Loucy (cell line): ENCODE measurements around the gene F12.
A peak's percentile ranks its signal among the peaks of the same experiment; 100 is the strongest.

Experiments
- H2AFZ ChIP-seq: fragments of 200-600 bp; sonication (generic); 2 replicates; pipeline ENCODE4 v1.6.0; 2016; ENCODE audit warnings: antibody characterized with exemption, mild to moderate bottlenecking, low read length, moderate library complexity
- H3F3A ChIP-seq: fragments of 200-600 bp; 2 replicates; pipeline ENCODE4 v1.6.0; 2016; ENCODE audit warnings: antibody characterized with exemption, low read depth, mild to moderate bottlenecking
- H3K27me3 ChIP-seq: fragments of 200-600 bp; sonication (generic); 2 replicates; pipeline ENCODE4 v1.6.1; 2014; ENCODE audit warnings: low read length, mild to moderate bottlenecking; ENCODE audit not compliant: insufficient read depth, poor library complexity, severe bottlenecking
- H3K36me3 ChIP-seq: fragments of 200-600 bp; sonication (generic); 2 replicates; pipeline ENCODE4 v1.6.1; 2016; ENCODE audit warnings: low read length; ENCODE audit not compliant: insufficient read depth
- H3K4me1 ChIP-seq: fragments of 200-600 bp; sonication (generic); 2 replicates; pipeline ENCODE4 v1.5.1; 2014; ENCODE audit warnings: low read length, mild to moderate bottlenecking; ENCODE audit not compliant: insufficient read depth, poor library complexity, severe bottlenecking
- H3K4me2 ChIP-seq: fragments of 200-600 bp; sonication (generic); 2 replicates; pipeline ENCODE4 v1.6.0; 2014; ENCODE audit warnings: antibody characterized with exemption, low read length, low read depth, mild to moderate bottlenecking; ENCODE audit not compliant: poor library complexity, severe bottlenecking
- H3K4me3 ChIP-seq: fragments of 200-600 bp; sonication (generic); 2 replicates; pipeline ENCODE4 v1.5.1; 2014; ENCODE audit warnings: low read length, mild to moderate bottlenecking, mixed read lengths; ENCODE audit not compliant: poor library complexity, severe bottlenecking
- H3K79me2 ChIP-seq: fragments of 200-600 bp; sonication (generic); 2 replicates; pipeline ENCODE4 v1.6.1; 2014; ENCODE audit warnings: low read length; ENCODE audit not compliant: insufficient read depth
- H3K9ac ChIP-seq: fragments of 200-600 bp; sonication (generic); 2 replicates; pipeline ENCODE4 v1.6.0; 2014; ENCODE audit warnings: mild to moderate bottlenecking, low read depth, low read length, moderate library complexity; ENCODE audit not compliant: poor library complexity, severe bottlenecking
- H3K9me2 ChIP-seq: fragments of 200-600 bp; sonication (generic); replicated peaks from 2 replicates; pipeline ENCODE4 v1.6.1; 2016; ENCODE audit warnings: low read depth, low read length, mixed read lengths
- H3K9me3 ChIP-seq: fragments of 200-600 bp; sonication (generic); 2 replicates; pipeline ENCODE4 v1.6.1; 2014; ENCODE audit warnings: mild to moderate bottlenecking, antibody characterized with exemption, low read length, low read depth; ENCODE audit not compliant: insufficient read depth
- H4K20me1 ChIP-seq: fragments of 200-600 bp; sonication (generic); 2 replicates; pipeline ENCODE4 v1.6.0; 2014; ENCODE audit warnings: antibody characterized with exemption, low read length, mild to moderate bottlenecking; ENCODE audit not compliant: insufficient read depth, poor library complexity, severe bottlenecking
- EZH2phosphoT487 ChIP-seq: fragments of 200-600 bp; IDR thresholded peaks from 2 replicates; pipeline ENCODE4 v1.6.1; 2018; ENCODE audit warnings: antibody characterized with exemption, mild to moderate bottlenecking, moderate library complexity, borderline replicate concordance
- TF ChIP-seq, protein P1 (sequence below): fragments of 200-600 bp; sonication (generic); conservative IDR thresholded peaks from 2 replicates; pipeline ENCODE4 v1.5.1; 2014; ENCODE audit warnings: mild to moderate bottlenecking, antibody characterized with exemption, low read length

Gene F12

DNA sequence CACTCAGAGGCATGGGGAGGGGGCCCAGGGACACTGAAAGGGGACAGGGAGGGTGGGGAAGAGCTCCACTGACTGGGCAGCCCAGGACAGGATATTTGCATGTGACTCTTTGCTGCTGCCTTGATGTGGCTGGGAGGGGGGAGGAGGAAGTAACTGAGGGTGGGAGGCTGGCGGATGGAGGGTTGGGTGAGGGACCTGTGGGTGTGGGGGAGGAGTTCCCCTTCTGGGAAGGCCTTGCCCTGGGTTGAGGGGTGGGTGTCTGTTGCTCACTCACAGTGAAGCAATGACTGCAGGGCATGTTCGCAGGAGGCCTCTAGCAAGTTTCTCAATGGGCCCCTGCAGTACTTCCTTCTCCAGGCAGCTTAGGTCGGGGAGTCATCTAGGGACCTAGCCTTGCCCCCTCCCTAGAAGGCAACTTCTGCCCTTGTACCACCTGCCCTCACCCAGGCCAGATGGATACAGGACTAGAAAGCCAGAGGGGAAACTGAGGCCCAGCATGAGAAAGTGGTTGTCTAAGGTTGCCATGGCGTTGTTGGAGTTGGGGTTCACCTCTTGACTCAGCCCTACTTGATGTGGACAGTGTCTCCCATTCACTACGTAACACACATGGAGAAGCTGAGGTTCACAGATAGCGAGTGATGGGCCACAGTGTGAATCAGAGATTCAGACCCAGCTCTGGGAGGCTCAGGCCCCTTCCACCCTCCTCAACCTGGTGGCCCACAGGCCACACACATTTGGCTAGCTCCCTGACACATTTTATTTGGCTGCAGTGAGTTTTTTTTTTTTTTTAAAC, 20.1 kb upstream of the F12 start:
- H3K4me2 ChIP-seq = peak overlapping the region; percentile 99
- peak overlapping the region; percentile 95 for H3K4me3 ChIP-seq
- peaks cover 24% of the 10 kb centered on the region; the same call in 1 of the 2 replicates for H3K36me3 ChIP-seq
- H3K9me3 ChIP-seq = no peaks in the 10 kb centered on the region
- no peaks in the 10 kb centered on the region for H3K9me2 ChIP-seq
- peaks cover 49% of the 10 kb centered on the region for H3K4me1 ChIP-seq
- no peak overlapping the region for H2AFZ ChIP-seq
- no peaks in the 10 kb centered on the region for H3F3A ChIP-seq
- H3K27me3 ChIP-seq = no peaks in the 10 kb centered on the region
- no peak for TF ChIP-seq EZH2phosphoT487
- TF ChIP-seq, protein P1, sequence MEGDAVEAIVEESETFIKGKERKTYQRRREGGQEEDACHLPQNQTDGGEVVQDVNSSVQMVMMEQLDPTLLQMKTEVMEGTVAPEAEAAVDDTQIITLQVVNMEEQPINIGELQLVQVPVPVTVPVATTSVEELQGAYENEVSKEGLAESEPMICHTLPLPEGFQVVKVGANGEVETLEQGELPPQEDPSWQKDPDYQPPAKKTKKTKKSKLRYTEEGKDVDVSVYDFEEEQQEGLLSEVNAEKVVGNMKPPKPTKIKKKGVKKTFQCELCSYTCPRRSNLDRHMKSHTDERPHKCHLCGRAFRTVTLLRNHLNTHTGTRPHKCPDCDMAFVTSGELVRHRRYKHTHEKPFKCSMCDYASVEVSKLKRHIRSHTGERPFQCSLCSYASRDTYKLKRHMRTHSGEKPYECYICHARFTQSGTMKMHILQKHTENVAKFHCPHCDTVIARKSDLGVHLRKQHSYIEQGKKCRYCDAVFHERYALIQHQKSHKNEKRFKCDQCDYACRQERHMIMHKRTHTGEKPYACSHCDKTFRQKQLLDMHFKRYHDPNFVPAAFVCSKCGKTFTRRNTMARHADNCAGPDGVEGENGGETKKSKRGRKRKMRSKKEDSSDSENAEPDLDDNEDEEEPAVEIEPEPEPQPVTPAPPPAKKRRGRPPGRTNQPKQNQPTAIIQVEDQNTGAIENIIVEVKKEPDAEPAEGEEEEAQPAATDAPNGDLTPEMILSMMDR = no peak
- H3K79me2 ChIP-seq = peaks cover 63% of the 10 kb centered on the region
- peaks cover 19% of the 10 kb centered on the region for H4K20me1 ChIP-seq
- peak overlapping the region; percentile 97 for H3K9ac ChIP-seq

DNA sequence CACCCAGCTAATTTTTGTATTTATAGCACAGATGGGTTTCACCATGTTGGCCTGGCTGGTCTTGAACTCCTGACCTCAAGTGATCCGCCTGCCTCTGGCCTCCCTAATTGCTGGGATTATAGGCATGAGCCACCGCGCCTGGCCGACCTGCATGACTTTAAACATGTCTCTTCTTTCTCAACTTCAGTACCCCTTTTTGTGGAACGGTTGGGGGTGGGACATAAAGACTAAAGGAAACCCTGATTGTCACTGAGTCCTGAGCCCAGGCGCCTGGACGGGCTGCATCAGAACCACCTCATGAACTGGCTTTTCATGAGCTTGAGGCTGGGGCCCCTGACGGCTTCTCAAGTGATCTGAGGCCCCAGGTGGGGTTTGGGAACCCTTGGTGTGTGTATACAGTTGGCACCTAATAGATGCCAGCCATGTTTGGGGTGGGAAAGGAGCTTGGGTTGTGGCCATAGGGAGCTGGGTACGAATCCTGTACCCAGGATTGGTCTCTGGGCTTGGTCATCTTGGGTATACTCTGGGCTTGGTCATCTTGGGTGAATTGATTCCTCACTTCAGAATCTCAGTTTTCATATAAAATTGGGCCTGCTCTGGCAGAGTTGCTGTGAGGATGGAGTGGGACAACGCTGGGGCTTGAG, 19.3 kb upstream of the F12 start:
- H3K36me3 ChIP-seq = peaks cover 17% of the 10 kb centered on the region; the same call in 1 of the 2 replicates
- peaks cover 61% of the 10 kb centered on the region for H3K79me2 ChIP-seq
- no peaks in the 10 kb centered on the region for H3K9me3 ChIP-seq
- peaks cover 19% of the 10 kb centered on the region for H4K20me1 ChIP-seq
- peak overlapping the region; percentile 99 for H3K4me2 ChIP-seq
- no peak overlapping the region for H2AFZ ChIP-seq
- no peaks in the 10 kb centered on the region for H3F3A ChIP-seq
- no peaks in the 10 kb centered on the region for H3K9me2 ChIP-seq
- TF ChIP-seq, protein P1 = no peak
- TF ChIP-seq EZH2phosphoT487 = no peak
- H3K27me3 ChIP-seq = no peaks in the 10 kb centered on the region
- peak overlapping the region; percentile 97 for H3K9ac ChIP-seq
- H3K4me3 ChIP-seq = peak overlapping the region; percentile 95
- peaks cover 49% of the 10 kb centered on the region for H3K4me1 ChIP-seq

DNA sequence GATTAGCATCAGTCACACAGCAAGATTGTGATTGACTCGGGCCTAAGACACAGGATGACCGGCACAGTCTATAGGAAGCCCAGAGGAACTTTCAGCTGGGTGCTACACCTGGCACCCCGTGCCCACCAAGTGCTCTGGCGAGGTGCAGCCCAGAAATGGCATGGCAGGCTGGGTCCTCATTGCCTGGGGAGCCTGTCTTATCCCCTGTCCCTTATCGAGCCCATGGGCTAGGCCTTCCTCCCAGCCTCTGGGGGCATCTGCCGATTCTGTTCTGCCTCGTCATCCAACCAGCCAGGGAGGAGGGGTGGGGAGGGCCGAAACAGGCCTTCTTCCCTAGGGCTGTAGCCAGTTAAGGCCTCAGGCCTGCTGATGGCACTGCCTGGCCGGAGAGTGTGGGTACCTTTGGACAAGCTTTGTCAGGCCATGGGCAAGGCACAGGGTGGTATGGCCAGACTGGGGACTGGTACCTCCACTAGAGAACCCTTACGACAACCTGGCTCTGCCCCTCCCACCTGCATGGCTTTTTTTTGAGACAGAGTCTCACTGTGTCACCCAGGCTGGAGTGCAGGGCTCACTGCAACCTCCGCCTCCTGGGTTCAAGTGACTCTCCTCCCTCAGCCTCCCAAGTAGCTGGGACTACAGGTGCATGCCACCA, 18.7 kb upstream of the F12 start:
- no peak overlapping the region for H2AFZ ChIP-seq
- H4K20me1 ChIP-seq = peaks cover 19% of the 10 kb centered on the region
- no peak for TF ChIP-seq EZH2phosphoT487
- TF ChIP-seq, protein P1 = no peak
- H3K4me2 ChIP-seq = peak overlapping the region; percentile 99
- peaks cover 48% of the 10 kb centered on the region for H3K4me1 ChIP-seq
- peaks cover 56% of the 10 kb centered on the region for H3K79me2 ChIP-seq
- peaks cover 10% of the 10 kb centered on the region; the same call in 1 of the 2 replicates for H3K36me3 ChIP-seq
- no peaks in the 10 kb centered on the region for H3K27me3 ChIP-seq
- no peaks in the 10 kb centered on the region for H3K9me2 ChIP-seq
- no peaks in the 10 kb centered on the region for H3K9me3 ChIP-seq
- H3K9ac ChIP-seq = peak overlapping the region; percentile 97
- H3F3A ChIP-seq = no peaks in the 10 kb centered on the region
- H3K4me3 ChIP-seq = peak overlapping the region; percentile 95
